ENCODE data around the gene SYVN1. TPM values are rescaled to one million over a fixed set of nuclear protein-coding genes. Genes with fewer than 3 reads are reported as not detected.

The SYVN1 gene
- total RNA-seq, 4 donors from 2014 or later = 20.5 to 72.6 (median 51.9) TPM

DNA sequence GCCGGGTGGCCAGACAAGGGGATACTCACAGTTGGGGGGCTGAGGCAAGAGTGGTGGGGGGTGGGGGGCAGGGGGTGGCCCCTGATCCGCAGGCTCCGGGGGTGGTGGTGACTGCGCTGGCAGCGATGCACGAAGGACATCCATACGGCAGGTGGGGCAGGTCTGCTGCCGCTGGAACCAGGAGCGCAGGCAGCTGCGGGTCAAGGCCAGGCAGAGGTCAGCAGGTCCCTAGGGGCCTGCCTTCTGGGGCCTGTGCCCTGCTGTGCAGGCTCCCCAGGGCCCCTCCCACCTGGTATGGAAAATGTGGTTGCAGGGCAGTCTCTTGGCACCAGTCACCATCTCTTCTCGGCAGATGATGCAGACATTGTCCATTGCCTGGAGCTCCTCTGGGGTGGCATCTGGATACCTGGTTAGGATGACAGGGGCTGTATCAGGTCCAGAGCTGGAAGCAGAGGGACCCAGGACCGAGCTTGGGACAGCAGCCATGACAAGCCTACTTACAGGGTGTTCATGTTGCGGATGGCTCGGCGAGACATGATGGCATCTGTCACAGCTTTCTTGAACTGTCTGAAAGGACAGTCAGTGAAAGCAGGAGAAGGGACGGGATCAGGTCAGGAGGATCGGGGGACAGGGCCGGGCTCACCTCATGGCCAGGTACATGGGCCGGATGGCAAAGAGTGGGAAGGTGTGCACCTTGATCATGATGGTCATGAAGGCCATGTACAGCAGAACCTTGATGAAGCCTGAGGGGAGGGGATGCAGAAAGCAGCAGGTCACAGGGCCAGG, 3.5 kb downstream of the SYVN1 start:
- in situ Hi-C loops (cut with MboI; ENCODE audit: low pct_ligation_motif_present in 1 of 4, low pct_unique_long_range_greater_than_20kb in 1 of 4, low sequenced_read_pairs in 3 of 4) = loop anchor here in 1 of 4 donors (10.0 kb wide), 1 partner anchor 54 kb away; the partner anchor contains the start of gene CAPN1

DNA sequence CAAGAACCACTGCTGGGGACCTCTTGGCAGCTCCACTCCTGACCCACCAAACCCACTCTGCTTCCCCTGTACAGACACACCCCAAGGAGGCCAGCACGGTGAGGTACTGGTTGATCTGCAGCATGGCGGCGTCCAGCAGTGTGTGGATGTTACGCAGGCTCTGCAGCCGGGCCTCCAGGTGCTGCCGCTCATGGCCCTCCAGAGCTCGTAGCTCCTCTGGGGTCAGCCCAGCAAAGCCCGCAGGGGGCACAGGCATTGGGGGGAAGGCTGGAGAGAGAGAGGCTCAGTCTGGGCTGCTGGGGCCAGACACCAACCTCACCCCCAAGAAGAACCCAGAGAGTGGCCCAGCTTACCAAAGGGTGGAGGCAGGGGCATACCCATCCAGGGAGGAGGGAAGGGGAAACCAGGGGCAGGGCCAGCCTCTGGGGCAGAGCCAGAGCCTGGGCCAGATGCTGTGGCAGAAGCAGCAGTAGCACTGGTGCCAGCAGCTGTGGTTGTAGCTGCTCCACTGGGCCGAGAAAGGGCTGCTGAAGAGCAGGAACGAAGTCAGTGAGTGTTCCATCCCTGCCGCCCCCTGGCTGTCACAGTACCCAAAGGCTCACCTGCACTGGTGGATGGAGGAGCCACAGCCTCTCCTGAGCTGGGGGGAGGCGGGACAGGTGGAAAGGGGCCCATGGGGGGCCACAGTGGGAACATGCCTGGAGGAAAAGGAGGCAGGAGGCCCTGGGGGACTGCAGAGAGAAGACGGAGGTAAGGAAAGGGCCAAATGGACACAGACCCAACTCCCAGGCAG, 4.5 kb downstream of the SYVN1 start:
- no peaks in the 10 kb centered on the region for H3K27me3 ChIP-seq
- no peak for DNase-seq
- intact Hi-C loops (cut with DNase I; ENCODE audit: low total_unique reads) (no loop called here), in situ Hi-C loops (cut with MboI; ENCODE audit: low pct_ligation_motif_present in 1 of 4, low pct_unique_long_range_greater_than_20kb in 1 of 4, low sequenced_read_pairs in 3 of 4) (loop anchor here in 1 of 4 donors (10.0 kb wide), 1 partner anchor 55 kb away; the partner anchor contains the start of gene CAPN1)
- H3K9me3 ChIP-seq = no peaks in the 10 kb centered on the region
- TF ChIP-seq POLR2AphosphoS5 (IDR thresholded peaks at IDR 0.05) = no peak
- TF ChIP-seq EP300 (IDR thresholded peaks at IDR 0.05; ENCODE audit: low read depth) = no peak
- TF ChIP-seq, protein P1, sequence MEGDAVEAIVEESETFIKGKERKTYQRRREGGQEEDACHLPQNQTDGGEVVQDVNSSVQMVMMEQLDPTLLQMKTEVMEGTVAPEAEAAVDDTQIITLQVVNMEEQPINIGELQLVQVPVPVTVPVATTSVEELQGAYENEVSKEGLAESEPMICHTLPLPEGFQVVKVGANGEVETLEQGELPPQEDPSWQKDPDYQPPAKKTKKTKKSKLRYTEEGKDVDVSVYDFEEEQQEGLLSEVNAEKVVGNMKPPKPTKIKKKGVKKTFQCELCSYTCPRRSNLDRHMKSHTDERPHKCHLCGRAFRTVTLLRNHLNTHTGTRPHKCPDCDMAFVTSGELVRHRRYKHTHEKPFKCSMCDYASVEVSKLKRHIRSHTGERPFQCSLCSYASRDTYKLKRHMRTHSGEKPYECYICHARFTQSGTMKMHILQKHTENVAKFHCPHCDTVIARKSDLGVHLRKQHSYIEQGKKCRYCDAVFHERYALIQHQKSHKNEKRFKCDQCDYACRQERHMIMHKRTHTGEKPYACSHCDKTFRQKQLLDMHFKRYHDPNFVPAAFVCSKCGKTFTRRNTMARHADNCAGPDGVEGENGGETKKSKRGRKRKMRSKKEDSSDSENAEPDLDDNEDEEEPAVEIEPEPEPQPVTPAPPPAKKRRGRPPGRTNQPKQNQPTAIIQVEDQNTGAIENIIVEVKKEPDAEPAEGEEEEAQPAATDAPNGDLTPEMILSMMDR (IDR thresholded peaks at IDR 0.05) = no peak
- no peak for TF ChIP-seq POLR2A (IDR thresholded peaks at IDR 0.05)
- WGBS, 2 donors (ENCODE audit: low coverage in 1 of 2) = 87% methylated on average over 13 of the region's 13 CpGs; no CpG with 5 or more reads in 1 of the 2 donors
- peaks cover 0 to 68% (median 36%) of the 10 kb centered on the region in 4 donors for H3K36me3 ChIP-seq
- no peak overlapping the region for H3K27ac ChIP-seq
- H3K4me3 ChIP-seq = no peak overlapping the region
- H3K4me1 ChIP-seq = peaks cover 8 to 21% (median 13%) of the 10 kb centered on the region in 4 donors

More for the DNA sequence above, 3.5 kb downstream of the SYVN1 start:
- Histone ChIP-seq H3K4me1 (peaks cover 13 to 28% (median 20%) of the 10 kb centered on the region in 4 donors), H3K27ac (no peak overlapping the region), H3K4me3 (no peak overlapping the region), H3K36me3 (peaks cover 0 to 62% (median 31%) of the 10 kb centered on the region in 4 donors), H3K9me3 (no peaks in the 10 kb centered on the region), H3K27me3 (no peaks in the 10 kb centered on the region)
- intact Hi-C loops (cut with DNase I; ENCODE audit: low total_unique reads) = no loop called here
- TF ChIP-seq POLR2AphosphoS5 (IDR thresholded peaks at IDR 0.05) = no peak
- no peak for TF ChIP-seq EP300 (IDR thresholded peaks at IDR 0.05; ENCODE audit: low read depth)
- TF ChIP-seq, protein P1 (IDR thresholded peaks at IDR 0.05) = no peak
- no peak for TF ChIP-seq POLR2A (IDR thresholded peaks at IDR 0.05)
- 76% methylated on average over 17 of the region's 19 CpGs; no CpG with 5 or more reads in 1 of the 2 donors for WGBS, 2 donors (ENCODE audit: low coverage in 1 of 2)
- no peak for DNase-seq

DNA sequence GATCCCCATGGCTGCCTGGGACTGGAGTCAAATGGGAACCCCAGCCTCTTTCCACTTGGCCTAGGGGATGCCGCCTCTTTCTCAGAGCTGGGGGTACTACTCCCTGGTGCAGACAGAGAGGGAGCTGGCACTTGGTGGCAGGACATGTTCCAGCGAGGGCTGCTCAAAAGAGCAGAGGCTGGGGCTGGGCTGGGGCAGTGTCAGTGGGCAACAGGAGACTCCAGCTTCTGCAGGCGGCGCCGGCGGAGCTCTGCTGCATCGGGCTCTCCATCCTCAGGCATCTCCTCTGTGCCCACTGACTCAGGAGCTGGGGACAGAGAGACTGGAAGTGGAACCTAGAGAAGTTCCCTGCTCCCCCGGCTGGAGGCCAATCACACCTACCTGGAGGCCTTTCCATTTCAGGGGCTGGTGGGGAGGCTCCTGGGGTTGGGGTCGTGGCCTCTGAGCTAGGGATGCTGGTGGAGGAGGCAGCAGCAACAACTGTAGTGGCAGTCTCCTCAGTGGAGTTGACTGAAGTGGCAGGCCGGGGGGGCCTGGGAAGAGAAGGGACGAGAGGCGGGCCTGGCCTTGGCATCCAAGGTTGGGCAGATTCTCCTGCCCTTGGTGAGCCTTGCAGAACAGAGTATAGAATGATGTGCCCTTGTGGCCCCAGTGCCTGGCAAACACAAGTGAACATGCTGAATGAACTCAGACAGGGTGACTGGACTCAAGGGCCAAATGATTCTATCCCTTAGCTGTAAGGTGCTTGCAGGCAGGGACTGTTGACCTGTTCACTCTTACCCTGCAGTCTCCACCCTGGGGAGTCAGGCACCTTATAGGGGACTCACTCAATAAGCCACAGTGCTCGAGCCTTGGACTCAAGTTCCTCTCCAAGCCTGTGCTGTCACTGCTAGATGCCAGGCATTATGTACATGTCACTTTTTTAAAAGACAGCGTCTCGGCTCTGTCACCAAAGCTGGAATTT, 5.9 kb downstream of the SYVN1 start:
- intact Hi-C loops (cut with DNase I; ENCODE audit: low total_unique reads) (no loop called here), in situ Hi-C loops (cut with MboI; ENCODE audit: low pct_ligation_motif_present in 1 of 4, low pct_unique_long_range_greater_than_20kb in 1 of 4, low sequenced_read_pairs in 3 of 4) (no loop called here)
- Histone ChIP-seq H3K4me3 (no peak overlapping the region), H3K27me3 (no peaks in the 10 kb centered on the region), H3K27ac (no peak overlapping the region), H3K4me1 (peaks cover 8 to 17% (median 12%) of the 10 kb centered on the region in 4 donors), H3K36me3 (peaks cover 0 to 72% (median 36%) of the 10 kb centered on the region in 4 donors), H3K9me3 (no peaks in the 10 kb centered on the region)
- TF ChIP-seq, protein P1 (IDR thresholded peaks at IDR 0.05) = no peak
- TF ChIP-seq POLR2A (IDR thresholded peaks at IDR 0.05) (no peak), POLR2AphosphoS5 (IDR thresholded peaks at IDR 0.05) (no peak), EP300 (IDR thresholded peaks at IDR 0.05; ENCODE audit: low read depth) (no peak)
- no peak for DNase-seq
- WGBS, 2 donors (ENCODE audit: low coverage in 1 of 2) = 80% methylated on average over 1 to 9 of the region's 15 CpGs
